SH-SY5Y (cell line): ENCODE measurements around the gene ARHGAP26.

Source experiments
- GATA2 ChIP-seq: IDR thresholded peaks from 2 replicates; pipeline ENCODE4 v1.6.1; 2011; ENCODE audit warnings: mild to moderate bottlenecking, low read depth, low read length
- GATA3 ChIP-seq: IDR thresholded peaks from 2 replicates; pipeline ENCODE4 v1.6.1; 2011; ENCODE audit warnings: low read depth, mild to moderate bottlenecking, low read length, moderate library complexity

DNA sequence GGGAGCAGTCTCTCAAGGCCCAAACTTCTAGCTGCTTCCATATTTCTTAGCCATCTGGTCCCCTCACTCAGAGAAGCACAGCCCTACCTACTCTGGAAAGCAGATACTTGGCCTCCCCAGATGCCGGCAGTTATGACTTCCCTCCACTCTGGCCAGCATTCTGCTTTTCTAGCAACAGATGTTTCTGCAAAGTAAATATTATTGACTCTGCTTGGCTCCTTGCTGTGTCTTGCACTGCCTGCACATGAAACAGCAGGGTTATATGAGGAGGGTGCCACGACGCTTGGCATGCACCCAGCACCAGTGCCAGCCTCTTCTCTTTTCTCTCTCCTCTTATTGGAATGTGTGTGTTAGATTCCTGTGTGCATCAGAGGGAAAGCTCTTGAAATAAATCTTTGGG lies 99.7 kb downstream of the ARHGAP26 start:
- TF ChIP-seq GATA3 (no peak), GATA2 (no peak)
